ENCODE data around the gene PPP1R26. TPM values are rescaled to one million over a fixed set of nuclear protein-coding genes. Genes with fewer than 3 reads are reported as not detected.

The PPP1R26 gene
- total RNA-seq, 1 donor from 2014 or later: 23.0 TPM

DNA sequence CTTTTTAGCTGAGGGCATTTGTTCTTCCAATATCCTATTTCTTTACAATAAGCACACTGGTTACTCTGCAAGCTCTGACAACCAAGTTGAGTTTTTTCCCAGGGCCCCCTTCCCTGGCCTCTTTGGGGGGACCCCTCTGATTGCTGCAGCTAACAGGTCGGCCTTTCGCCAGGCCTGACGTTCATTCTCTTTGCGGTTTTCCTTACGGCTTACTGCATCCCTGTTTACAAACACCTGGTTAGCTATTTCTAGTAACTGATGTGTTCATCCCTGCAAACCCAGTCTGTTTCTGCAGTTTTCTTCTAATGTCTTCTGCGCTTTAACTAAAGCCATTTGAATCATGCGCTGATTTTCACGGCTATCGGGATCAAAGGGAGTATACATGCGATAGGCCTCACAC, 37.5 kb upstream of the PPP1R26 start:
- no peaks in the 10 kb centered on the region for H3K9me3 Mint-ChIP-seq
- no peak overlapping the region for H3K4me3 ChIP-seq
- H3K4me3 Mint-ChIP-seq: no peak overlapping the region
- H3K27ac ChIP-seq: no peak overlapping the region
- H4K20me1 ChIP-seq (ENCODE audit: low read depth): no peaks in the 10 kb centered on the region
- H3K9ac ChIP-seq: no peak overlapping the region
- H3K4me2 ChIP-seq: no peak overlapping the region
- H3K36me3 ChIP-seq: no peaks in the 10 kb centered on the region
- peaks cover 9% of the 10 kb centered on the region for H3K27me3 Mint-ChIP-seq (ENCODE audit: insufficient read depth, low read depth)
- H3K36me3 Mint-ChIP-seq: no peaks in the 10 kb centered on the region
- H3K4me1 Mint-ChIP-seq: peaks cover 24% of the 10 kb centered on the region
- no peaks in the 10 kb centered on the region for H3K27me3 ChIP-seq
- no peaks in the 10 kb centered on the region for H3K79me2 ChIP-seq (ENCODE audit: low read depth)
- no peak overlapping the region for H3K27ac Mint-ChIP-seq
- TF ChIP-seq EZH2phosphoT487 (IDR thresholded peaks at IDR 0.05) (no peak), CTCF (IDR thresholded peaks at IDR 0.05) (no peak), EZH2 (IDR thresholded peaks at IDR 0.05) (no peak)
- no peak for DNase-seq (ENCODE audit: low spot score)
- H3F3A ChIP-seq (ENCODE audit: low read depth): peaks cover 8% of the 10 kb centered on the region
- no peak overlapping the region for H2AFZ ChIP-seq (replicated peaks)
- H3K4me1 ChIP-seq: peaks cover 4% of the 10 kb centered on the region
- no peaks in the 10 kb centered on the region for H3K9me3 ChIP-seq (ENCODE audit: low read depth)

DNA sequence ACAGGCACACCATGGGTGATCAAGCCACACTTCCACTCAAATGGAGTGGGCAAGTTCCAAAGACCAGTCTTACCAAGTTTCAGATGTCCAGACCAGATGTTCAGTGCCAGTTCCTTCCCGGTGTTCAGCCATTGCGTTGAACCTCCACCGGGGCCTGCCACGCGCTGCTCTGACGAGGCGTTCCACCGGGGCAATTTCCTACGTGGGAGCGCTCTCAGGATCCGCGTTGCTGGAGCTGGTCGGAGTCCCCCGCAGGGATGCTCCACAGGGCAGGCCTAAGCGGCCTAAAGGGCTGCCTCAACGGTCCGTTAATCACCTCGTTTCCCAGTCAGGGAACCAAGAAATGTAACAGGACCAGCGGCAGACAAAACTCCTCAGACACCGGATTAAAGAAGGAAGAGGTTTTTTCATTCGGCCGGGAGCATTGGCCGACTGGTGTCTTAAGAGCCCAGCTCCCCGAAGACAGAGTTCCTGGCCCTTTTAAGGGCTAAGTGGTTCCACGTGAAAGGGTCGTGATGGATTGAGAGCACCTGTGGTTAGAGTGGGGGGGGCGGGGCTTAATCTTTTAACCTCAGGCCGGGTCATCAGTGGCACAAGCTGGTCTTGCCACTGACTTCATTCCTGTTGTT, 35.7 kb upstream of the PPP1R26 start:
- Histone ChIP-seq H3K36me3 (no peaks in the 10 kb centered on the region), H3K4me2 (no peak overlapping the region), H3K4me1 (peaks cover 4% of the 10 kb centered on the region), H2AFZ (replicated peaks) (peak overlapping the region; percentile 34), H3K9ac (no peak overlapping the region), H3F3A (ENCODE audit: low read depth) (peaks cover 8% of the 10 kb centered on the region), H3K4me3 (no peak overlapping the region), H3K79me2 (ENCODE audit: low read depth) (no peaks in the 10 kb centered on the region), H3K27me3 (no peaks in the 10 kb centered on the region), H4K20me1 (ENCODE audit: low read depth) (no peaks in the 10 kb centered on the region), H3K27ac (peak overlapping the region; percentile 20), H3K9me3 (ENCODE audit: low read depth) (no peaks in the 10 kb centered on the region)
- Mint-ChIP-seq H3K4me3 (no peak overlapping the region), H3K9me3 (no peaks in the 10 kb centered on the region), H3K4me1 (peaks cover 24% of the 10 kb centered on the region), H3K36me3 (no peaks in the 10 kb centered on the region), H3K27ac (no peak overlapping the region), H3K27me3 (ENCODE audit: insufficient read depth, low read depth) (peaks cover 9% of the 10 kb centered on the region)
- peak; percentile 42 for DNase-seq (ENCODE audit: low spot score)
- no peak for TF ChIP-seq EZH2 (IDR thresholded peaks at IDR 0.05)
- TF ChIP-seq CTCF (IDR thresholded peaks at IDR 0.05): no peak
- no peak for TF ChIP-seq EZH2phosphoT487 (IDR thresholded peaks at IDR 0.05)

GRCh38 chr9:135447126-135447525, 32.5 kb upstream of the PPP1R26 start:
- peaks cover 1% of the 10 kb centered on the region for H3K36me3 Mint-ChIP-seq
- no peak overlapping the region for H3K4me3 Mint-ChIP-seq
- Histone ChIP-seq H3K36me3 (no peaks in the 10 kb centered on the region), H3K27ac (no peak overlapping the region), H3K4me2 (no peak overlapping the region), H3K79me2 (ENCODE audit: low read depth) (no peaks in the 10 kb centered on the region), H3F3A (ENCODE audit: low read depth) (peaks cover 8% of the 10 kb centered on the region), H3K4me1 (peaks cover 4% of the 10 kb centered on the region), H3K9me3 (ENCODE audit: low read depth) (no peaks in the 10 kb centered on the region), H4K20me1 (ENCODE audit: low read depth) (no peaks in the 10 kb centered on the region), H3K4me3 (no peak overlapping the region), H2AFZ (replicated peaks) (no peak overlapping the region), H3K9ac (no peak overlapping the region), H3K27me3 (no peaks in the 10 kb centered on the region)
- no peak overlapping the region for H3K27ac Mint-ChIP-seq
- no peaks in the 10 kb centered on the region for H3K9me3 Mint-ChIP-seq
- no peak for DNase-seq (ENCODE audit: low spot score)
- TF ChIP-seq EZH2phosphoT487 (IDR thresholded peaks at IDR 0.05): no peak
- no peak for TF ChIP-seq CTCF (IDR thresholded peaks at IDR 0.05)
- TF ChIP-seq EZH2 (IDR thresholded peaks at IDR 0.05): no peak
- H3K27me3 Mint-ChIP-seq (ENCODE audit: insufficient read depth, low read depth): peaks cover 12% of the 10 kb centered on the region
- H3K4me1 Mint-ChIP-seq: peaks cover 15% of the 10 kb centered on the region
